ENCODE measurements around the gene TTC19.

The TTC19 gene

DNA sequence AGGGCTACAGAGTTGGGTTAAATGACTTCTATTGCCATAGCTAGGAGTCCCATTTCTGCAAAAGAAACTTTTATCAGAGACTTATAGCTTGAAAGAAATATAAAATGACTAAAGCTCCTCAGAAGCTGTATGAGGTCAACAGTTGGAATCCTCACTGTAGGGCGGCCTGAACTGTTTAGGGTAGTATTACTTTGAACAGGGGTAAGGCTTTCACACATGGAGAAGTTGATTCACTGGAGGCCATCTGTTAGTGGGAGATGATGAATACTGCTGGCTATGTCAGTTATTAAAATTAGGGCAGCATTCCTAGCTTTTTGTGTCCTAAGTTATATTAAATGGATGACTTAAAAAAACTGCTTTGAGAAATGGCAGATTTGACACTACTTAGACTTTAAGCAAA is 6.0 kb downstream of the TTC19 start:
- Histone ChIP-seq H3K23ac (ENCODE audit: low read length) (no peak overlapping the region), H3K27me3 (ENCODE audit: insufficient read depth, low read length, poor library complexity) (no peaks in the 10 kb centered on the region), H3K18ac (ENCODE audit: low read length) (no peak overlapping the region), H3K56ac (ENCODE audit: low read length) (no peak overlapping the region), H3K4me2 (ENCODE audit: low read length) (no peak overlapping the region), H2BK5ac (ENCODE audit: low read length) (no peak overlapping the region), H3K4me1 (ENCODE audit: control insufficient read depth, low read depth, low read length) (peaks cover 3% of the 10 kb centered on the region), H4K5ac (ENCODE audit: low read length) (no peak overlapping the region), H4K8ac (ENCODE audit: low read depth, low read length) (no peak overlapping the region), H2AK5ac (ENCODE audit: low read length) (no peak overlapping the region), H3K9ac (ENCODE audit: low read length) (no peak overlapping the region), H3K79me1 (ENCODE audit: low read length) (peaks cover 14% of the 10 kb centered on the region), H3K79me2 (ENCODE audit: control insufficient read depth, insufficient read depth, low read length) (peaks cover 13% of the 10 kb centered on the region), H3K36me3 (ENCODE audit: control insufficient read depth, insufficient read depth, low read length) (peaks cover 7% of the 10 kb centered on the region), H3K27ac (ENCODE audit: low read depth, low read length) (no peak overlapping the region), H3K4ac (ENCODE audit: low read depth, low read length) (no peak overlapping the region), H2BK15ac (replicated peaks; ENCODE audit: low read depth) (no peak overlapping the region), H3K4me3 (ENCODE audit: low read length) (no peak overlapping the region), H2BK120ac (ENCODE audit: low read depth, low read length) (no peak overlapping the region)
- no CpG with 5 or more reads among the region's 1 CpG for WGBS (ENCODE audit: extremely low coverage, insufficient coverage, low lambda C conversion rate)
- no peak for DNase-seq

DNA sequence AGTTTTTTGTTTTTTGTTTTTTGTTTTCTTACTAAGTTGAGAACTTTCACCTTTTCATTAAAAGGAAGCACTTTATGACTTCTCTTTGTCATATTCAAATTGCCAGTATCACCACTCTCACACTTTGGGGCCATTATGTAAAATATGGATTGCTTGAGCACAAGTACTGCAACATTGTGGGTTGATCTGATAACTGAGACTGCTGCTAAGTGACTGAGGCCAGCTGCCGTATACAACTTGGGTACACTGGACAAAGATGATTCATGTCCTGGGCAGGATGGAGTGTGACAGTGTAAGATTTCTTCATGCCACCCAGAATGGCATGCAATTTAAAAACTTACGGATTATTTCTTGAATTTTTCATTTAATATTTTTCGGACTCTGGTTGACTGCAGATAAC is 7.8 kb downstream of the TTC19 start:
- no peak overlapping the region for H3K9ac ChIP-seq (ENCODE audit: low read length)
- H3K79me2 ChIP-seq (ENCODE audit: control insufficient read depth, insufficient read depth, low read length), result no peaks in the 10 kb centered on the region
- peaks cover 7% of the 10 kb centered on the region for H3K36me3 ChIP-seq (ENCODE audit: control insufficient read depth, insufficient read depth, low read length)
- no peak overlapping the region for H3K4me2 ChIP-seq (ENCODE audit: low read length)
- no peak overlapping the region for H3K18ac ChIP-seq (ENCODE audit: low read length)
- H3K27me3 ChIP-seq (ENCODE audit: insufficient read depth, low read length, poor library complexity), result no peaks in the 10 kb centered on the region
- H2BK15ac ChIP-seq (replicated peaks; ENCODE audit: low read depth), result no peak overlapping the region
- no peaks in the 10 kb centered on the region for H3K4me1 ChIP-seq (ENCODE audit: control insufficient read depth, low read depth, low read length)
- no peak for DNase-seq
- no peak overlapping the region for H4K8ac ChIP-seq (ENCODE audit: low read depth, low read length)
- H3K27ac ChIP-seq (ENCODE audit: low read depth, low read length), result no peak overlapping the region
- H3K56ac ChIP-seq (ENCODE audit: low read length), result no peak overlapping the region
- no peak overlapping the region for H2AK5ac ChIP-seq (ENCODE audit: low read length)
- H2BK120ac ChIP-seq (ENCODE audit: low read depth, low read length), result no peak overlapping the region
- no peak overlapping the region for H2BK5ac ChIP-seq (ENCODE audit: low read length)
- WGBS (ENCODE audit: extremely low coverage, insufficient coverage, low lambda C conversion rate), result no CpG with 5 or more reads among the region's 3 CpGs
- no peak overlapping the region for H3K23ac ChIP-seq (ENCODE audit: low read length)
- H3K79me1 ChIP-seq (ENCODE audit: low read length), result peaks cover 4% of the 10 kb centered on the region
- no peak overlapping the region for H3K4ac ChIP-seq (ENCODE audit: low read depth, low read length)
- no peak overlapping the region for H3K4me3 ChIP-seq (ENCODE audit: low read length)
- no peak overlapping the region for H4K5ac ChIP-seq (ENCODE audit: low read length)

DNA sequence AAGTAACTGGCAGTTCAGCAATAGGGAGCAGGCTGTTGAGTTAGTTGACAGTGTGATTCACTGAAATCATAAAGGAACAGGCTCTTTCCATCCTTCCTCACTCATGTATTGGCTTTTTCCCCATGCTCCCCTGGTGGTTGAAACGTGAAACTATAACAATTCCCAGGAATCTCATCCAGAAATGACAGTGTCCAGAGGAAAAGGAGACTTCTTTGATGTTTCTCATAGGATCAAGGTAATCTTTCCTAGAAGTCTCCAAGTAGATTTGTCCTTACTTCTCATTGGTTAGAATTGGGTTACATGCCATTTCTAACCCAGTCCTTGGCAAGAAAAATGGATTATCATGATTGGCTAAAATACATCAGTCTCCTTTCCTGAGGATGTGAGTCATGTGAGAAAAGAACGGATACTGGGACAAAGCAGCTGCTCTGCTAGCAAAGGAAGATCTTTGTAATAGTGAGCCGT is 14.4 kb downstream of the TTC19 start:
- Histone ChIP-seq H2AK5ac (ENCODE audit: low read length) (no peak overlapping the region), H2BK120ac (ENCODE audit: low read depth, low read length) (no peak overlapping the region), H3K36me3 (ENCODE audit: control insufficient read depth, insufficient read depth, low read length) (peaks cover 2% of the 10 kb centered on the region), H3K23ac (ENCODE audit: low read length) (no peak overlapping the region), H3K27ac (ENCODE audit: low read depth, low read length) (no peak overlapping the region), H3K9ac (ENCODE audit: low read length) (no peak overlapping the region), H2BK5ac (ENCODE audit: low read length) (no peak overlapping the region), H2BK15ac (replicated peaks; ENCODE audit: low read depth) (no peak overlapping the region), H3K27me3 (ENCODE audit: insufficient read depth, low read length, poor library complexity) (no peaks in the 10 kb centered on the region), H3K4me3 (ENCODE audit: low read length) (no peak overlapping the region), H3K4ac (ENCODE audit: low read depth, low read length) (no peak overlapping the region), H4K8ac (ENCODE audit: low read depth, low read length) (no peak overlapping the region), H3K79me2 (ENCODE audit: control insufficient read depth, insufficient read depth, low read length) (peaks cover 2% of the 10 kb centered on the region), H4K5ac (ENCODE audit: low read length) (no peak overlapping the region), H3K18ac (ENCODE audit: low read length) (no peak overlapping the region), H3K4me1 (ENCODE audit: control insufficient read depth, low read depth, low read length) (no peaks in the 10 kb centered on the region), H3K4me2 (ENCODE audit: low read length) (no peak overlapping the region), H3K79me1 (ENCODE audit: low read length) (peaks cover 2% of the 10 kb centered on the region), H3K56ac (ENCODE audit: low read length) (no peak overlapping the region)
- DNase-seq, result peak; percentile 45
- no CpG with 5 or more reads among the region's 3 CpGs for WGBS (ENCODE audit: extremely low coverage, insufficient coverage, low lambda C conversion rate)

DNA sequence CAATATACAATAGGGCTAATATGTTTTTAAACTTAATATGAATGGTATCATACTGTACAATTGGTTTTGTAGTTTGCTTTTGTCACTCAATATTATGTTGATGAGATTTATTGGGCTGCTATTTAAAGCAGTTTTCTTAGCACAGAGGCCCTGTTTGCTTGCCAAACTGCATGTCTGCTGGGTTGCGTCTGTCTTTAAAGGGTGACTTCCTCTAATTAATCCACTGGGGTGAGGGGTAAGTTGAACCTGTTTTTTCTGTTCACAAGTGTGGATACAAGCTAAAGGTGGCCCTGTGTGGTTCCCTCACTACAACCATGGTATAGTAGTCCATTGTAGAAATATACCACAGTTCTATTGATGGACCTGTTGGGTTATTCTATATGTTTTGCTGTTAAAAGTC is 19.7 kb downstream of the TTC19 start:
- H3K4me3 ChIP-seq (ENCODE audit: low read length), result no peak overlapping the region
- H3K79me2 ChIP-seq (ENCODE audit: control insufficient read depth, insufficient read depth, low read length), result peaks cover 7% of the 10 kb centered on the region
- H3K79me1 ChIP-seq (ENCODE audit: low read length), result no peaks in the 10 kb centered on the region
- no peaks in the 10 kb centered on the region for H3K27me3 ChIP-seq (ENCODE audit: insufficient read depth, low read length, poor library complexity)
- no CpG with 5 or more reads among the region's 1 CpG for WGBS (ENCODE audit: extremely low coverage, insufficient coverage, low lambda C conversion rate)
- no peak overlapping the region for H2BK120ac ChIP-seq (ENCODE audit: low read depth, low read length)
- H2AK5ac ChIP-seq (ENCODE audit: low read length), result no peak overlapping the region
- no peak overlapping the region for H3K27ac ChIP-seq (ENCODE audit: low read depth, low read length)
- no peak for DNase-seq
- no peak overlapping the region for H4K5ac ChIP-seq (ENCODE audit: low read length)
- no peak overlapping the region for H3K23ac ChIP-seq (ENCODE audit: low read length)
- no peak overlapping the region for H3K56ac ChIP-seq (ENCODE audit: low read length)
- no peak overlapping the region for H2BK5ac ChIP-seq (ENCODE audit: low read length)
- H3K18ac ChIP-seq (ENCODE audit: low read length), result no peak overlapping the region
- no peak overlapping the region for H4K8ac ChIP-seq (ENCODE audit: low read depth, low read length)
- H3K36me3 ChIP-seq (ENCODE audit: control insufficient read depth, insufficient read depth, low read length), result no peaks in the 10 kb centered on the region
- H3K4me2 ChIP-seq (ENCODE audit: low read length), result no peak overlapping the region
- H3K4ac ChIP-seq (ENCODE audit: low read depth, low read length), result no peak overlapping the region
- no peak overlapping the region for H2BK15ac ChIP-seq (replicated peaks; ENCODE audit: low read depth)
- no peak overlapping the region for H3K9ac ChIP-seq (ENCODE audit: low read length)
- no peaks in the 10 kb centered on the region for H3K4me1 ChIP-seq (ENCODE audit: control insufficient read depth, low read depth, low read length)

DNA sequence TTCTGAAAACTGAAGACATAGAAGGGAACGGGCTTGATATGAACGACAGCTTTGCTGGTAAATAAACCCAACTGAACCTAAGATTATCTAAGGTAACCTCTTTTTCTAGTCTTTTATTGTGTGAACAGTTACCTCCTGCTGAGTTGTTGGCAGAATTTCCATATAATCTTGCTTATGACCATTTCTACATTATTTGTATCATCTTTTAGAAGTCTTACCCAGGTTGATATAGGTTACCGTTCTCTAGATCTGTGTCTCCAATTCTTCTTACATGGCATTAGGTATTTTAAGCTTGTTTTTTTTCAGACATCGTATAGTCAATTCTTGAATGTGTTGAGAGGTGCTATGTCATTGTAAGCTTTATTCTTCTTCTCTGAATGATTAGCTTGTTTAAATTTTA is 24.3 kb downstream of the TTC19 start:
- Histone ChIP-seq H3K4me1 (ENCODE audit: control insufficient read depth, low read depth, low read length) (peaks cover 2% of the 10 kb centered on the region), H3K18ac (ENCODE audit: low read length) (no peak overlapping the region), H3K9ac (ENCODE audit: low read length) (no peak overlapping the region), H4K5ac (ENCODE audit: low read length) (no peak overlapping the region), H3K56ac (ENCODE audit: low read length) (no peak overlapping the region), H3K79me2 (ENCODE audit: control insufficient read depth, insufficient read depth, low read length) (peaks cover 7% of the 10 kb centered on the region), H4K8ac (ENCODE audit: low read depth, low read length) (no peak overlapping the region), H2BK5ac (ENCODE audit: low read length) (no peak overlapping the region), H3K27me3 (ENCODE audit: insufficient read depth, low read length, poor library complexity) (no peaks in the 10 kb centered on the region), H2BK15ac (replicated peaks; ENCODE audit: low read depth) (no peak overlapping the region), H3K4me2 (ENCODE audit: low read length) (no peak overlapping the region), H3K36me3 (ENCODE audit: control insufficient read depth, insufficient read depth, low read length) (peaks cover 5% of the 10 kb centered on the region), H3K27ac (ENCODE audit: low read depth, low read length) (no peak overlapping the region), H3K4me3 (ENCODE audit: low read length) (no peak overlapping the region), H3K79me1 (ENCODE audit: low read length) (no peaks in the 10 kb centered on the region), H2BK120ac (ENCODE audit: low read depth, low read length) (no peak overlapping the region), H3K23ac (ENCODE audit: low read length) (no peak overlapping the region), H2AK5ac (ENCODE audit: low read length) (no peak overlapping the region), H3K4ac (ENCODE audit: low read depth, low read length) (no peak overlapping the region)
- no CpG with 5 or more reads among the region's 4 CpGs for WGBS (ENCODE audit: extremely low coverage, insufficient coverage, low lambda C conversion rate)
- DNase-seq, result no peak

DNA sequence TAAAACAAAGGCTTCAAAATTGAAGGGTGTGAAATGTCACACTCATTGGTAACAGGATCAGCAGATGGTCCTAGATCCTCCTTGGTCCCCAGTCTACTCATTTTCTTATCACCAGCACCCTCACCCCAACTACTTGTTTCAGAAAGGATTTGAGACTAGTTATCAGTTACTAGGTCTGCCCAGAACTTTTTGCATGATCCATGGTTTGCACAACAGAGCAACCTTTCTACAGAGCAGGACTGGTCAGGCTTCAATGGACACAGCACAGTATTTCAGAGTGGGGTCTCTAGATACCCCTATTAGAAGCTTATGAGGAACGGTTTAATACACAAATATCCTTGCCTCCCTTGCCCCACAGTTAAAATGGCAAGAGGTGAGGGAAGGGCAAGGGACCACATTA is 25.6 kb downstream of the TTC19 start:
- Histone ChIP-seq H3K4me3 (ENCODE audit: low read length) (no peak overlapping the region), H3K4ac (ENCODE audit: low read depth, low read length) (no peak overlapping the region), H3K18ac (ENCODE audit: low read length) (no peak overlapping the region), H3K56ac (ENCODE audit: low read length) (no peak overlapping the region), H3K9ac (ENCODE audit: low read length) (no peak overlapping the region), H3K36me3 (ENCODE audit: control insufficient read depth, insufficient read depth, low read length) (peaks cover 9% of the 10 kb centered on the region), H3K4me1 (ENCODE audit: control insufficient read depth, low read depth, low read length) (peaks cover 2% of the 10 kb centered on the region), H3K27me3 (ENCODE audit: insufficient read depth, low read length, poor library complexity) (no peaks in the 10 kb centered on the region), H3K4me2 (ENCODE audit: low read length) (no peak overlapping the region), H3K27ac (ENCODE audit: low read depth, low read length) (no peak overlapping the region), H2BK15ac (replicated peaks; ENCODE audit: low read depth) (no peak overlapping the region), H3K79me1 (ENCODE audit: low read length) (no peaks in the 10 kb centered on the region), H3K79me2 (ENCODE audit: control insufficient read depth, insufficient read depth, low read length) (peaks cover 7% of the 10 kb centered on the region), H4K8ac (ENCODE audit: low read depth, low read length) (no peak overlapping the region), H4K5ac (ENCODE audit: low read length) (no peak overlapping the region), H2BK120ac (ENCODE audit: low read depth, low read length) (no peak overlapping the region), H2BK5ac (ENCODE audit: low read length) (no peak overlapping the region), H3K23ac (ENCODE audit: low read length) (no peak overlapping the region), H2AK5ac (ENCODE audit: low read length) (no peak overlapping the region)
- no peak for DNase-seq
- no CpG with 5 or more reads among the region's 1 CpG for WGBS (ENCODE audit: extremely low coverage, insufficient coverage, low lambda C conversion rate)

Data from mesendoderm (in vitro differentiated cells).